GM12801 (cell line): ENCODE data around the gene ZIC2.

Source experiments
- TF ChIP-seq, protein P1 (sequence below): IDR thresholded peaks from one replicate; pipeline ENCODE4 v1.5.1; 2011; ENCODE audit warnings: control low read depth; ENCODE audit not compliant: insufficient read length; ENCODE audit errors: extremely low read depth

ZIC2 gene

DNA sequence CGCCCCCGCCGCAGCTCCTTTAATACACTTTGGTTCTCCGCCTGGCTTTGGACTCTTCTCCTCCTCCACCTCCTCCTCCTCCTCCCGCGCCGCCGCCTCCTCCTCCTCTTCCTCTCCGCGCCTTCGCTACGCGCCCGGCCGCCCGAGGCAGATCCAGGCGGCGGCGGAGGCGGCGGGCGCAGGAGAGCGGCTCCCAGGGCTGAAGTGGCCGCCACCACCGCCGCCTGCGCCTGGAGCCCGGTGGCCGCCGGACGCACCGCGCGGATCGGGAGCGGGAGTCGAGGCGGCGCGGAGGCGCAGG, at the start of gene ZIC2:
Gene ZIC2 (plus strand): TSS at position 50 of the 301 bp plus-strand sequence. CDS start 281 bp downstream, outside the sequence.
- TF ChIP-seq, protein P1, sequence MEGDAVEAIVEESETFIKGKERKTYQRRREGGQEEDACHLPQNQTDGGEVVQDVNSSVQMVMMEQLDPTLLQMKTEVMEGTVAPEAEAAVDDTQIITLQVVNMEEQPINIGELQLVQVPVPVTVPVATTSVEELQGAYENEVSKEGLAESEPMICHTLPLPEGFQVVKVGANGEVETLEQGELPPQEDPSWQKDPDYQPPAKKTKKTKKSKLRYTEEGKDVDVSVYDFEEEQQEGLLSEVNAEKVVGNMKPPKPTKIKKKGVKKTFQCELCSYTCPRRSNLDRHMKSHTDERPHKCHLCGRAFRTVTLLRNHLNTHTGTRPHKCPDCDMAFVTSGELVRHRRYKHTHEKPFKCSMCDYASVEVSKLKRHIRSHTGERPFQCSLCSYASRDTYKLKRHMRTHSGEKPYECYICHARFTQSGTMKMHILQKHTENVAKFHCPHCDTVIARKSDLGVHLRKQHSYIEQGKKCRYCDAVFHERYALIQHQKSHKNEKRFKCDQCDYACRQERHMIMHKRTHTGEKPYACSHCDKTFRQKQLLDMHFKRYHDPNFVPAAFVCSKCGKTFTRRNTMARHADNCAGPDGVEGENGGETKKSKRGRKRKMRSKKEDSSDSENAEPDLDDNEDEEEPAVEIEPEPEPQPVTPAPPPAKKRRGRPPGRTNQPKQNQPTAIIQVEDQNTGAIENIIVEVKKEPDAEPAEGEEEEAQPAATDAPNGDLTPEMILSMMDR, result no peak

DNA sequence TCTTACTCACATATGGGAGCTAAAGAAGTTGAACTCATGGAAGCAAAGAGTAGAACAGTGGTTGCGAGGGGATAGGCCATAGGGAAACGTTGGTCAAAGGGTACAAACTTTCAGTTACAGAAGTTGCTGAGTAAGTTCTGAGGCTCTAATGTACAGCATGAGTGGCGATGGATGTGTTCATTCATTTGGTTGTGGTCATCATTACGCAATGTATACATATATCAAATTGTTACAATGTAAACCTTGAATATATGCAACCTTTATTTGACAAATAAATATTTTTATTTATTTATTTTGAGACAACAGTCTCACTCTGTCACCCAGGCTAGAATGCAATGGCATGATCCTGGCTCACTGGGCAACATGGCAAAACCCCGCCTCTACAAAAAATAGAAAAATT, 48.7 kb upstream of the ZIC2 start:
- TF ChIP-seq, protein P1, result no peak

DNA sequence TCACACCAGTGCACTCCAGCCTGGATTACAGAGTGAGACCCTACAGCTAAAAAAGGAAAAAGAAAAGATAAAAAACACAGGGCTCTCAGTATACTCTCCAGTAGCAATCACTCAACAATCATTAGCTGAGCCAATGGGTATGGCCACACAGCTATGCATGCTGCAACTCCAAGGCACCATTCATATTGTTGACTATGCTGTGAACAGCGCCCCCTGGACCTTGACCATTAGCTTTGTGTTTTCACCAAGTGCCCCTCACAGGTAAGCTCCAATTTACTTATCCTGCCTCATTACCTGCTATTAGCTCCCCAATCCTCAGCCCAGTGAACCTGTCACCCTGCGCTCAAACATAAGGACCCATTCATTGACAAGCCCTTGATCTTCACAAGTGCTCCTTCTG, 45.8 kb upstream of the ZIC2 start:
- TF ChIP-seq, protein P1, result no peak

DNA sequence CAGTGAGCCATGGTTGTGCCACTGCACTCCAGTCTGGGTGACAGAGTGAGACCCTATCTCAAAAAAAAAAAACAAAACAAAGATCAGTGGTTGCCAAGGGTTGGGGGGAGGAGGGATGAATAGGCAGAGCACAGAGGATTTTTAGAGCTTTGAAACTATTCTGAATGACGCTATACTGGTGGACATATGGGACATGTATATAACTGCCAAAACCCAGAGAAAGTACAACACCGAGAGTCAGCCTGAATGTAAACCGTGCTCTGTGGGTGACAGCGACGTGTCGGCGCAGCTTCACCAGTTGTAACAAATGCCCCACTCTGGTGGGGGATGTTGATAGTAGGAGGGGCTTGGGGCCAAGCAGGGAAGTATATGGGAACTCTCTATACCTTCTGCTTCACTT, 42.9 kb upstream of the ZIC2 start:
- TF ChIP-seq, protein P1, result no peak

DNA sequence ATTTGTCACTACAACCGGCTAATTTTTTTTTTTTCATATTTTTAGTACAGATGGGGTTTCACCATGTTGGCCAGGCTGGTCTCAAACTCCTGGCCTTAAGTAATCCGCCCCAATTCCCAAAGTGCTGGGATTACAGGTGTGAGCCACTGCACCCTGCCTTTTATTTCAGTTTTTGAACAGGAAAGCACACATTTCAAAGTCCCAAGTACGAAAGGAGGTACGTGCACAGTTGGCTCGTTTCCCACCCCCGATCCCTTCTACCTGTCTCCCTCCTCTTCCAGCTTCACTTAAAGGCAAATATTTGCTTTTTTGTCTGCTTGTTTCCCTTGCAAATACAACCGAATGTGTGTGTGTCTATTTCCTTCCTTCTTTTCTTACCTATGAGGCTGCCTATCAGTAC, 40.5 kb upstream of the ZIC2 start:
- TF ChIP-seq, protein P1, result no peak

DNA sequence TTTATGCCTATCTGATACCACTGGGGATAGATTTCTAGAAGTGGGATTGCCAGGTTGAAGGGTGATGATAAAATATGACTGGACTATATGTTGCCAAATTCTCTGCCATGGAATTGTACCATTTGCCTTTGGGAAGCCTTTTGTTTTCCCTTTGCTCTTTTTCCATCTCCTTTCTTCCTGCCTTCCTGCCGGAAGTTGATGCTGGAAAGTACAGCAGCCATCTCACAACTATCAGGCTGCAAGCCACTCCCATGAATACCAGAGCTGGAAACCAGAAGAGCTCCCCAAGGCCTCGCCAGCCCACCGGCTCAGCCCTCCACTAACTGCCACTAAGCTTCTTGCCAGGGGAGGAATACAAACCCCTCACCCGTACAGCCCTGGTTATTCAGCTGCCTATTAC, 39.7 kb upstream of the ZIC2 start:
- TF ChIP-seq, protein P1, result no peak

DNA sequence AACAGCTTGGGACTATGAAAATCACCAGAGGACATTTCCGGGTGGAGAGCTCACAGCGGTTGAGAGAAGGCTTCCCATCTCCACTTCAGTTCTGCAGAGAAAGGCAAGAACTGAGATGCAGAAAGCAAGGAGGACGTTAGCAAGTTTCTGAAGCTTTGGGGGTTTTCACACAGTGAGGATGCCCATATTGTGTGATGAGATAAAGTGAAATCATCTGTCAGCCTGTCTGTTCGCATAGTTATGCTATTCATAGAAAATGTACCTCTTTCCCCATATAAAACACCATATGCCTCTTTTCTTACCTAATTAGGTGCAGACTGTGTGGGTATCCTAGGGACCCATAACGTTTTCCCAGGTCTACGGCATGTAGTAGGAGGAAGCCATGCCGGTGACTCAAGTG, 37.5 kb upstream of the ZIC2 start:
- TF ChIP-seq, protein P1, result no peak

DNA sequence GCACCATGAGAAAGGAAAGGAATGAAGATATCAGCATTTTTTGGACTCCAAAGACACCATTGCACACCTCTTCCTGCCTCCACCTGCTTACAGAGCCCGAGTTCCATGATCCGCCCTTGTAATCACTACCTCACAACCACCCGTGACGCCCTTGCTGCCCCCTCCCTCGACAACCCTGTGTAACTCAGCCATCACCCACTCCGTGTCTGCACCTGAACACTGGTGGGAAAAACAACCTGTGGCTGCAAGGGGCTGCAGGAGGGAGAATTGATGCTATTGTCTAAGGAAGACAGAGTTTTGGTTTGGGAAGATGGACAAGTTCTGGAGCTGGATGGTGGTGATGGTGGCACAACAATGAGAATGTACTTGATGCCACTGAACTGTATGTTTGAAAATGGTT, 37.0 kb upstream of the ZIC2 start:
- TF ChIP-seq, protein P1, result no peak
